Lower leg skin (tissue), 3 donors: ENCODE results near the gene POU5F1.

Experiments used
- POLR2A ChIP-seq, 2 donors: fragments of 450-650 bp; IDR thresholded peaks; one replicate each; pipeline ENCODE4 v1.6.1; 2016 to 2017; ENCODE audit warnings: antibody characterized with exemption in 2 of 2, mild to moderate bottlenecking in 1 of 2, moderate library complexity in 1 of 2
- TF ChIP-seq, protein P1 (sequence below), 3 donors: fragments of 450-650 bp; IDR thresholded peaks; one replicate each; pipeline ENCODE4 v1.5.1; 2016; ENCODE audit warnings: antibody characterized with exemption in 3 of 3, mild to moderate bottlenecking in 3 of 3, moderate library complexity in 2 of 3

DNA sequence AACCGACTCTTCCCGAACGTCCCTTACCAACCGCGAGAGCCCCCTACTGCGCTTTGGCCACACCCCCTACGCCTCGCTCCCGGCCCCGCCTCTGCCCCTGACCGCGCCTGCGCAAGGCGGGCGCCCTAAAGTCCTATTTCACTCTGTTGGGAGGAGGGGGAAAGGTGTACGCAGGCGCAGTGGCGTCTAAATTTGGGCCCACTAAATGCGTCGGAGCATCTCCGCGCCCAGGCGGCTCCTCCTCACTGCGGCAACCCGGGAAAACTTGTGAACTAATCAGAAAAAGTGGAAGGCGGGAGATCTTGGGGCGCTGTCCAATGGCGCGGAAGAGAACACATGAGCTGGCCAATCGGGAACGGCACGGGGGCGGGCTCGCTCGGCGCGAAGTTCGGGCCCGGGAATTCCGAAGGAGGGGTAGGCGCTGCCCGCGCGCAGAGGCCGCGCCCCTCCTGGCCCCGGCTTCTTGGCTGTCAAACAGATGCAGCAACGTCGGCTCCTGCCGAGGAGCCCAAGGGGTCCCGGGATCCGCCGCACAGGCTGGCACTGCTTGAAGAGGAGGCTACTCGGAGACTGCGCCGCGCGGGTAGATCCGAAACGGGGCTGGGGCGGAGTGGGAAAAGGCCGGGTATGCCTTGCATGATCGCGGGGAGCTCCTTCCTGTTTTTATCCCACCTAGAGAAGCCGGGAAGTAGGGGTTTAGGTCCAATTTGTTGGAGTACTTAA lies 12.2 kb downstream of the POU5F1 start, which contains the start of gene TCF19:
- TF ChIP-seq, protein P1, sequence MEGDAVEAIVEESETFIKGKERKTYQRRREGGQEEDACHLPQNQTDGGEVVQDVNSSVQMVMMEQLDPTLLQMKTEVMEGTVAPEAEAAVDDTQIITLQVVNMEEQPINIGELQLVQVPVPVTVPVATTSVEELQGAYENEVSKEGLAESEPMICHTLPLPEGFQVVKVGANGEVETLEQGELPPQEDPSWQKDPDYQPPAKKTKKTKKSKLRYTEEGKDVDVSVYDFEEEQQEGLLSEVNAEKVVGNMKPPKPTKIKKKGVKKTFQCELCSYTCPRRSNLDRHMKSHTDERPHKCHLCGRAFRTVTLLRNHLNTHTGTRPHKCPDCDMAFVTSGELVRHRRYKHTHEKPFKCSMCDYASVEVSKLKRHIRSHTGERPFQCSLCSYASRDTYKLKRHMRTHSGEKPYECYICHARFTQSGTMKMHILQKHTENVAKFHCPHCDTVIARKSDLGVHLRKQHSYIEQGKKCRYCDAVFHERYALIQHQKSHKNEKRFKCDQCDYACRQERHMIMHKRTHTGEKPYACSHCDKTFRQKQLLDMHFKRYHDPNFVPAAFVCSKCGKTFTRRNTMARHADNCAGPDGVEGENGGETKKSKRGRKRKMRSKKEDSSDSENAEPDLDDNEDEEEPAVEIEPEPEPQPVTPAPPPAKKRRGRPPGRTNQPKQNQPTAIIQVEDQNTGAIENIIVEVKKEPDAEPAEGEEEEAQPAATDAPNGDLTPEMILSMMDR (IDR thresholded peaks at IDR 0.05), result no peak
- no peak for TF ChIP-seq POLR2A (IDR thresholded peaks at IDR 0.05)
